ENCODE results near the gene TMEM121.
"Not testable (repeated sequence)": the region's sequence is repeated elsewhere in the genome, so short reads cannot be mapped to it uniquely, and the experiment has no call there.

TMEM121 gene

DNA sequence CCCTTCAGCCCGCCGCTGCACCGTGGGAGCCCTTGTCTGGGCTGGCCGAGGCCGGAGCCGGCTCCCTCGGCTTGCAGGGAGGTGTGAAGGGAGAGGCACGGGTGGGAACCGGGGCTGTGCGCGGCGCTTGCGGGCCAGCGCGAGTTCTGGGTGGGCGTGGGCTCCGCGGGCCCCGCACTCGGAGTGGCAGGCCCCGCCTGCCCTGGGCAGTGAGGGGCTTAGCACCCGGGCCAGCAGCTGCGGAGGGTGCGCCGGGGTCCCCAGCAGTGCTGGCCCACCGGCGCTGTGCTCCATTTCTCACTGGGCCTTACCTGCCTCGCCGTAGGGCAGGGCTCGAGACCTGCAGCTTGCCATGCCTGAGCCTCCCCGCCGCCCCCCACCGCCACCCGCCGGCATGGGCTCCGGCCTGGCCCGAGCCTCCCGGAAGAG, 21.4 kb downstream of the TMEM121 start:
- no peak for DNase-seq

- DNase-seq = no peak
Measured at GRCh38 chr14:105549481-105549880, 23.1 kb downstream of the TMEM121 start.

GRCh38 chr14:105554022-105554421, 27.6 kb downstream of the TMEM121 start:
- no peak for DNase-seq

DNA sequence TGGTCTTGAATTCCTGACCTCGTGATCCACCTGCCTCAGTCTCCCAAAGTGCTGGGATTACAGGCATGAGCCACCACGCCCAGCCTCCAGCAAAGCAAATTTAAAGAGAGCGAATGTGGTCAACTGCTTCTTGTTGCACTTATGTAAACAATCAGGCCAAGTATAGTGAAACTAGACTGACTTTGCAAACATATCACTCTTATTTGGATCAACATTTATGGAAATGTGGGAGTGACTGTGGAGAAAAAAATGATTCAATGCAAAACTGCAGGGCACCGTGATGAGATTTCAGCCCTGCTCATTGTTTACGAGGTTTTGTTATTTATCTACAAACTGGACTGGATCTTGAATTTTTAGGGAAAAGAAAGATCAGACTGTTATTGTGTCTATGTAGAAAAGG, 28.1 kb downstream of the TMEM121 start:
- DNase-seq = no peak

- not testable (repeated sequence) for DNase-seq
Measured at GRCh38 chr14:105557671-105558070, 31.3 kb downstream of the TMEM121 start.

- DNase-seq = not testable (repeated sequence)
Measured at GRCh38 chr14:105558449-105559154, 32.2 kb downstream of the TMEM121 start.

DNA sequence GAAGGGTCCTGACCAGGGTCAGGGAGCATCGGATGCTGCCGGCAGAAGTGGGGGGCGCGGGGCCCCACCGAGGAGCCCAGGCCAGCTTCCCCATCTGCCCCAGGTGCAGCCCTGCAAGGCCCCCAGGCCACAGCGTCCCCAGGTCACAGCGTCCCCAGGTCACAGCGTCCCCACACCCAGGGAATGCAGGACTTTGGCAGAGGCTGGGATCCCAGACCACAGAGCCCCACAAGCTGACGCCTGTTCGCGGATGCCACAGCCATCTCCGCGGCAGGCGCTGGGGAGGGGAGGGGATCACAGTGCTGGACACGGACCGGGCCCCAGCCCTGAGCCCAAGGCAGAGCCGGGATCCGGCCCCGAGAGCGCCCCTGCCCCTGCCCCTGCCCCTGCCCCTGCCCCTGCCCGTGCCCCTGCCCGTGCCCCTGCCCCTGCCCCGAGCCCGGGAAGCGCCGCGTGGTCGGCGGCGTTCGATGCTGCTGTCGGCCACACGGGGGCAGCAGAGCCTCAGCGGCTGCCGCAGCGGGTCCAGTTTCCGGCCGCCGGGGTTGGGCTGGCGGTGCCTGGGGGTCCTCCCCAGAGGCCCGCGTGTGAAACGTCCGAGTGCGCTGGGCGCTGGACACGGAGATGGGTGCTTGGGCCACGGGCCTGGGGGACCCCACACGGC, 33.1 kb downstream of the TMEM121 start:
- DNase-seq = not testable (repeated sequence)

GRCh38 chr14:105560048-105560669, 33.8 kb downstream of the TMEM121 start:
- not testable (repeated sequence) for DNase-seq

DNA sequence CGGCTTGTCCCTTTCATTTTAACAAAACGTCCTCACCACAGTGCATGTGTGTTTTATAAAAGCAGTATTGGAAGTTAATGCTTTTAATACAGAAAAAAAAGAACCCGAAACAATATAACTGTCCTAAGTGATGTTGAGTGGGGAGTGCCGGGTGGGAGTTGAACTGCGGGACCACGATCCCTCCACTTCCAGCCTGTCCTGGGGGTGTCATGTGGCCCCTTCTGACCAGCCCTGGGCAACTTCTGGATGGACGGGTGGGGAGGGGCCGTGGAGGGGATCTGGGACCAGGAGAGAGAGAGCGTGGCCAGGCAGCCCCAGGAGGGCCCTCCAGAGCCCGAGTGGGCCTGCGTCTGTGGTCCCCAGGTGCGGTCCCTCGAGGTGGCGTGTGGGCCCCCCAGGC, 35.0 kb downstream of the TMEM121 start:
- DNase-seq = not testable (repeated sequence)

DNA sequence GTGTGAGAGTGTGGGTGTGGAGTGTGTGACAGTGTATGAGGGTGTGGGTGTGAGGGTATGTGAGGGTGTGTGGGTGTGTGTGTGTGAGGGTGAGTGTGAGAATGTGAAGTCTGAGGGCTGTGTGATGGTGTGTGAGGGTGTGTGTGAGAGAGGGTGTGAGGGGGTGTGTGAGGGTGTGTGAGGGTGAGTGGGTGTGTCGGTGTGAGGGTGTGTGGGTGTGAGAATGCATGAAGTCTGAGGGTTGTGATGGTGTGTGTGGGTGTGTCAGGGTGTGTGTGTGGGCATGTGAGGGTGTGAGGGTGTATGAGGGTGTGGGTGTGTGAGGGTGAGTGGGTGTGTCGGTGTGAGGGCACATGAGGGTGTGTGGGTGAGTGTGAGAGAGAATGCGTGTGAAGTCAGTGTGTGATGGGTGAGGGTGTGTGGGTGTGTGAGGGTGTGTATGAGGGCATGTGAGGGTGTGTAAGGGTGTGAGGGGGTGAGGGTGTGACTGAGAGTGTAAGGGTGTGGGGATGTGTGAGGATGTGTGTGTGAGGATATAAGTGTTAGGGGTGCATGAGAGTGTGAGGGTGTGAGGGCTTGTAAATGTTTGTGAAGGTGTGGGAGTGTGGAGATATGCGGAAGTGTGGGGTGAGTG, 36.4 kb downstream of the TMEM121 start:
- no peak for DNase-seq

GRCh38 chr14:105563347-105563737, 37.0 kb downstream of the TMEM121 start:
- DNase-seq = no peak

DNA sequence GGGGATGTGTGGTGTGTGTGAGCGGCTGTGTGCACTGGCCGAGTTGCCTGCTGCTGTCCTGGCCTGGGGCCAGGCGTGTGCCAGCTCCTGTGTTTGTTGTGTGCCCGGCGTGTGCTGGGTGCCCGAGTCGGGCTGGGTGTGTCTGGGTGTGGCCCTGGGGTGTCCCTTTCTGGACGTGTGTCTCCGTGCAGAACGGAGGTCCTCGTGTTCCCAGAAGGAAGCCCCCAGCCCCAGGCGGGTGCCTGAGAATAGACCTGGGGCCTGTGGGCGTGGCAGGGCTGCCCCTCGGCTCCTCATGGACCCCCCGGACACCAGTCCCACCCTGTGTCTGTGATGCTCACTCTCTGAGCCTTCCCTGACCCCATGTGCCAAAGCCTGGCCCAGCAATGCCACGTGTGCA, 38.2 kb downstream of the TMEM121 start:
- DNase-seq = not testable (repeated sequence)

DNA sequence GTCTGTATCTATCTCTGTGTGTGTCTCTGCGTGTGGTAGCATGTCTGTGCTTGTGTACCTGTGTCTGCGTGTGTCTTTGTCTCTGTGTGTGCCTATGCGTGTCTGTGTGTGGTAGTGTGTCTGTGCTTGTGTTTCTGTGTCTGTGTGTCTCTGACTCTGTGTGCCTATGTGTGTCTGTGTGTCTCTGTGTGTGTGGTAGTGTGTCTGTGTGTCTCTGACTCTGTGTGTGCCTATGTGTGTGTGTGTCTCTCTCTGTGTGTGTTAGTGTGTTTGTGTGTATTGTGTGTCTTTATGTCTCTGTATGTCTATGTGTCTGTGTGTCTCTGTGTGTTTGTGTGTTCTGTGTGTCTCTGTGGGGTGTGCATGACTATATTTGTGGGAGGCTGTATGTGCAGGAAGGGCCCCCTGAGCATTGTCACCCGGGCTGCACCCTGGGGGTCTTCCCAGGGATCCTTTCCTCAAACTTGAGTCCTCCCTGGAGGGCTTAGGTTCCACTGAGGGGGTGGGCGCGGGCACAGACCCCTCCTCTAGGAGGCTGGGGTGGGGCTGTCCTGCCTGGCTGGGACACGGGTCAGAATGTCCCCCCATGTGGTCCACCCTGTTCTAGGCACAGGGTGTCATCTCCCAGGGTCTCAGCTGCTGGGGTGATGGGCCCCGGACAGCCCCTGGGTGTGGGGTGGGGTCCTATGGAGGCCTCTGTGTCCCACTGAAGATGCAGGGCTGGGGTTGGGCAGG, 39.0 kb downstream of the TMEM121 start:
- not testable (repeated sequence) for DNase-seq

GRCh38 chr14:105566248-105567163, 40.1 kb downstream of the TMEM121 start:
- DNase-seq = not testable (repeated sequence)

GRCh38 chr14:105567164-105568103, 41.1 kb downstream of the TMEM121 start:
- not testable (repeated sequence) for DNase-seq

GRCh38 chr14:105568140-105568843, 41.9 kb downstream of the TMEM121 start:
- DNase-seq = not testable (repeated sequence)

GRCh38 chr14:105568859-105569766, 42.7 kb downstream of the TMEM121 start:
- no peak for DNase-seq

- no peak for DNase-seq
Measured at GRCh38 chr14:105570482-105570881, 44.1 kb downstream of the TMEM121 start.

Measured in GOT3 (cell line).